GM15510 (cell line): ENCODE data around the gene TSPAN14.

ENCODE experiments used
- POLR2A ChIP-seq: IDR thresholded peaks from 3 replicates; pipeline ENCODE4 v1.6.1; 2011; ENCODE audit warnings: borderline replicate concordance; ENCODE audit not compliant: insufficient read length; ENCODE audit errors: extremely low read depth

TSPAN14 gene

DNA sequence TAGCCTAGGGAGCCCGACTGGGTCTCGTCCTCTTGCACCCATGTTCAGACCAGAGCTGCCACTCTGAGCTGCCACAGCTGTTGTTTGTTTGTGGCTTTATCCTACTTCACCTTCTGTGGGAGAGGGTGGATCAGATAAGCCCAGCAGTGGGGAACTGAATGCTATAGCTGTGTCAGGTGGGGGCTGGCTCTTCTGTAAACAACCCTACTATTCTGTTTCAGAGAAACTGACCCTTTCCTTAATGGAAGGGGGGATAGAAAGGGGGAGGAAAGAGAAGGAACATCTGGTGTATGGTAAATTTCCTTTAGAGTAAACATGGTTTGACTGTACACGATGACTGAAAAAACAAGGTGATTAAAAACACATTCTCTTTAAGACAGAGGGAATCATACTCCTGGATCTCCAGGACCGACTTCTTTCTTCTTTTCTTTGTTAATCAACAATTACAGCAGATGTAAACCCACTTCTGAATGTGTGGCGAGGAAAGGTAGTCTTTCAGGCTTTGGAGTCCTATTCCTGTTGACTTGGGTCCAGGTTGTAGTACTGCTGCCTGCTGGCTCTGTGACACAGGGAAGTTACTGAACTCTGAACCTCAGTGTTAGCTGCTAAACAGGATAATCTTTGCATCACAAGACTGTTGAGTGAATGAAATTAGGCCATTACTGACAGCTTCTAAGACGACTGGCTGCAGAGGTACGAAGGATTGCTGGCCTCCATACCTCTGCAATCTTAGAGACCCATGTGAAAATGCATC lies 39.8 kb upstream of the TSPAN14 start:
- TF ChIP-seq POLR2A, result no peak

DNA sequence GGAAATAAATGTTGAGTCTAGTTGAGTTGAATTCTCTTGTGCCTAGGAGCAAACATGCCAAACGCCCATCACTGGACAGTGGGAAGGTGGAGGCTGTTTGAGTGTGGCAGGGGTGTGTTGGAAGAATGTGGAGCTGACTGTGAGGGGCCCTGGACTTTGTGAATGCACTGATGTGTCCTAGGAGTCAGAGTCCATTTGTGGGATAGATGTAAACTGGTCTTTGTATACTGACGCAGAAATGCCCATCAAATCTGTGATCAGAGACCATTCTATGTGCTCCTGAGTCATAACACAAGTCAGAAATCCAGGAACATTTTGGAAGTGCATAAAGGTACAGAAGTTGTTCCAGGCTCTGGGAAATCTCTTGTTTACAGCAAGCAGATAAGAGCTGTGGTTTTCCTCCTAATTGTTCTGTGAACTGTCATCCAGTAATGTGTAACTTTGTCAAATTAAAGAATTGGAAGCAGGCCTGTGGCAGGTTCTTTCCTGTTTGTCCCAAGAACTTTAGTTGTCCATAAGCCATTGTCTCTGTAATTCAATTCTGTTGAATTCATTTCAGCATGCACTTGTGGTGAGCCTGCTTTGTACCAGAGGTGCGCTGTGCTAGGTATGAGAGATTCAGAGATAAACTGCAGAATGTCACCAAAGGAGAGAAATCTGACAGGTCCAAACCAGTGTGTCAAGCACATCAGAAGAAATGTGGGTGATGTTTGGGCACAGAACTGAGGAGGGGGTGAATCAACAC lies 38.2 kb upstream of the TSPAN14 start:
- no peak for TF ChIP-seq POLR2A

DNA sequence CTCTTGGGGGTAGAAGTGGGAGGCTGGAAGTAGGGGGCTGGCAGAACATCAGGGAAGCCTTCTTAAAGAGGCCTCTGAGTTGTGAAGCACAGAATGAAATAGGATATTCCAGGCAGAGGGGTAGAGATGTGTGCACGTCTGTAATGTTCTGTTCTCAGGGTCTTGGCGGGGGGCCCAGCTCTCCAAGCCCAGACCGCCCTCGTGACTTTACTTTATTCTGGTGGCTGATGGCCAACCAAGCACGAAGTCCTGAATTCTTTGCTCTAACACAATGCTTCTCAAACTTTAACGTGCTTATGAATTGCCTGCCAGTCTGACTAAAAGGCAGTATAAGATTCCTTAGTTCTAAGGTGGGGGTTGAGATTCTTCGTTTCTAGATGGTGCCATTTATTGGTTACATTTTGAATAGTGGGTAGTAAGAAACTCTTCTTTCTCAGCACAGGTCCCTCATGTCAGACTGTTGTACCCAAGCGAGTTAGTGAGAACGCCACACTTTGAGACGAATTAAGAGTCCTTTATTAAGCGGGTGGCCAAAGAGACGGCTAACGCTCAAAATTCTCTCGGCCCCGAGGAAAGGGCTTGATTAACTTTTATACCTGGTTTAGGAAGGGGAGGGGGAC lies 37.5 kb upstream of the TSPAN14 start:
- TF ChIP-seq POLR2A, result no peak

DNA sequence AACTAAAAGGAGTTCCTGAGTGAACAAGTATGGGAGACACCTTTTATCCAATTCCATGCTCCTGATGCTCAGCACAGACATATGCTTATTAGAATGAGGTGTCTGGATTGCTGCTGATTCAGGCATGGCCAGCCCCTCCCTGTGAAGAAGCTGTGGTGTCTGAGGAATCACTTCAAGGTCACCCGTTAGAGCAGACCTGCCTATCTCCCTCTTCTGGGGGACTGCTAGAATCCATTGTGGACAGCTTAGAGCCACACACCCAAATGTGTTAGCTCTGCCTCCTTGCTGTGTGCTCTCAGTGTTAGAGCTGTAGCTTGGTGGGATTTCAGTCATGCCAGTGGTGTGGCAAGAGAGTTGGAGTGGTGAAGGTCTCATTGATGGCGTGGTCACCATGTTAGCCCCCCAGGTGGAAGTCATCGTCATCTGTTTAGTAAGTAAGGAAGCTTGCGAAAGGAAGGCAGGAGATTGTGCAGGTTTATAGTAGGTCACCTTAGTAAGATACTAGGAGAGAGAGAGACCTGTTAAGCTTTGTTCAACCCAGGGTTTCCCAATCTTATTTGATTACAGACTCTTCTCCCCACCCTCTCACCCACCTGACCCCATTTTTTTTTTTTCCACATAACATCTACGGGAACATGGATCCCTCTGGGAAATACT lies 32.9 kb upstream of the TSPAN14 start:
- TF ChIP-seq POLR2A, result no peak

DNA sequence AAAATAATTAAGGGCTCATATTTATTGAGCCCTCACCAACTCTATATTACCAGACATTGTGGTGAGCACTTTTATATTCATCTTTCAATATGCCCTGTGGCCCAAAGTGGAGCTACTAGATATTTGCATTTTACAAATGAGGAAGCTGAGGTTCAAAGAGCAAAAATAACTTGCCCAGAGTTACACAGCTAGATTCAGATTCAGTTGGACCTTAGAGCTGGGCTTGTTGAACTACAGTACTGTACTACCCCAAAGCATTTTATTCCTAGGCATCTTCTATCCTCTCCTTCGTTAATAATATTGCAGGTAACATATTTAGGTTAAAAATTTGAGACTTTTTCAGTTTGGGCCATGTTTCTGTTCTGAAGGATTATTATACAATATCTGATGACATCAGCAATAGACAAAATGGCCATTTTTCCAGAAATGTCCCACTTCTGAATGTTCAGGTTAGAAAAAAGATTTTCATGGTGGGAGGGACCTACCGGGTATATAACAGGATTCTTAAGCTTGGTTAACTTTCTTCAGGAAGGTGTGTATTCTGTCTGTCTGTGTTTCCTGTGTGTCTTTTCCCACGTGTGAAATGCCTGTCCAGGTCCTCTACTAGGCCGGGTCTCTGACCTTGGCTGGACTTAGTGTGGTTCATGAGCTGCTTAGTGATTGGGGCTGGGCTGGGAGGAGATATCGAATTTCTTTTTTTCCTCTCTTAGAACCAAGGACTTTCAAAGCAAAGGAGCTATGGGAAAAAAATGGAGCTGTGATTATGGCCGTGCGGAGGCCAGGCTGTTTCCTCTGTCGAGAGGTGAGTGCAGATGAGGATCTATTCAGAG lies 32.2 kb upstream of the TSPAN14 start:
- TF ChIP-seq POLR2A, result no peak

DNA sequence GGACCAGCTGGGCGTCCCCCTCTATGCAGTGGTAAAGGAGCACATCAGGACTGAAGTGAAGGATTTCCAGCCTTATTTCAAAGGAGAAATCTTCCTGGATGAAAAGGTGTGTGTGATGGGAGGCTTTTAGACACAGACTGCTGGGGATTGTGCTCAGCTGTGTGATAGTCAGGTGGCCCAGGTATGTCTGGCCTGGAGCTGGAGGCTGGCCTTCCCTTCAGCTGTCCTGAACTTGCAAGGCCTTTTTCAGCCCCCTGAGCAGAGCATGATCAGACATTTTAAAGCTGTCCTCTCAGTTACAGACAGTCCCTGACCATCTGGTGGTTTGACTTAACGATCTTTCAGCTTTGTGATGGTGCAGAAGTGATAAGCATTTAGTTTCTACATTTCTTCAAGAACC lies 28.2 kb upstream of the TSPAN14 start:
- TF ChIP-seq POLR2A, result no peak

DNA sequence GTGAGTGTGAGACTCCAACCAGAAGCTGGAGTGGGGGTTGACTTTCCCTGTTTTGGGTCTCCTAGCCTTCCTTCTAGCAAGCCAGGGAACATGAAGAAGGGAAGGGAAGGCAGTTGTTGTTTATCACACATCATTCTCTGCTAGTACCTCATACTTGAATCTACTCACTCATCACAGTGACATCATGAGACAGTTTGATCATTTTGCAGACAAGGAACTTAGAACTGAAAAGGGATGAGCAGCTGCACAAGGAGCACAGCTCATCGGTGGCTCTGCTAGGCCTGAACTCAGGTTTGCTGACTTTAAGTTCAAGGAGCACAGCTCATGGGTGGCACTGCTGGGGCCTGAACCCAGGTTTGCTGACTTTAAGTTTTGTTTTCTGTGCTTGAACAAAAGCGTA lies 26.6 kb upstream of the TSPAN14 start:
- TF ChIP-seq POLR2A, result no peak

DNA sequence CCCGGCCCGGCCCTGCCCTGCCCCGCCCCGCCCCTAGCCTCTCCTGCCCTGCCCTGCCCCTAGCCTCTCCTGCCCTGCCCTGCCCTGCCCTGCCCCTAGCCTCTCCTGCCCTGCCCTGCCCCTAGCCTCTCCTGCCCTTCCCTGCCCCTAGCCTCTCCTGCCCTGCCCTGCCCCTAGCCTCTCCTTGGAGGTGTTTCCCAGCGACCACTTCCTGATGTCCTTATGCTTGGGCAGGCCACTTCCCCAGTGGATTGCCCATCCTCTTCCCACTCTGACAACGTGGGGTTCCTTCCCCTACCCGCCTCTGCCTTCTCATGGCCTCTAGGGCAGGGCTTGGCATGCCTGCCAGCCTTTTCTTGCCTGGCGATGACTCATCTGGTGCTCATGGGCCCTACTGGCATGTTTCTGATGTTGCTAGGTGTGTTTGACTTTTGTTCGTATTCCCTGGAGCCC lies 24.6 kb upstream of the TSPAN14 start:
- TF ChIP-seq POLR2A, result no peak

DNA sequence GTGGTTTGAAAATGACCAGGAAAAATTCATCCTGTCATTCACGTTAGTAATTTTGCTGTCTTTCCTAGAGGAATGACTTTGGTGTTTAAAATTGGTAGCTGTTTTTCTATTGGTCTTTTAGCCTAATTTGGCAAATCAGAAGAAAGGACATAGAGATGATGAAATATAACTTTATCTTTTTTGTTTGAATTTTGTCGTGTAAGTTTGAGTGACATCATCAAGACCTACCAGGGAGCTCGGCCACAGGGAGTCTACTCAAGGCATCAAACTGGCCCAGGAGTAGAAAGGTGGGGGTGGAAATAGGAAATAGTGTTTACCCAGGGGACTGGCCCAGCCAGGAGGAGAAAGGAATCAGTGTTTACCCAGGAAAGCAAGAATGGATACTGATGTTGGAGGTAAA lies 21.0 kb upstream of the TSPAN14 start:
- no peak for TF ChIP-seq POLR2A

DNA sequence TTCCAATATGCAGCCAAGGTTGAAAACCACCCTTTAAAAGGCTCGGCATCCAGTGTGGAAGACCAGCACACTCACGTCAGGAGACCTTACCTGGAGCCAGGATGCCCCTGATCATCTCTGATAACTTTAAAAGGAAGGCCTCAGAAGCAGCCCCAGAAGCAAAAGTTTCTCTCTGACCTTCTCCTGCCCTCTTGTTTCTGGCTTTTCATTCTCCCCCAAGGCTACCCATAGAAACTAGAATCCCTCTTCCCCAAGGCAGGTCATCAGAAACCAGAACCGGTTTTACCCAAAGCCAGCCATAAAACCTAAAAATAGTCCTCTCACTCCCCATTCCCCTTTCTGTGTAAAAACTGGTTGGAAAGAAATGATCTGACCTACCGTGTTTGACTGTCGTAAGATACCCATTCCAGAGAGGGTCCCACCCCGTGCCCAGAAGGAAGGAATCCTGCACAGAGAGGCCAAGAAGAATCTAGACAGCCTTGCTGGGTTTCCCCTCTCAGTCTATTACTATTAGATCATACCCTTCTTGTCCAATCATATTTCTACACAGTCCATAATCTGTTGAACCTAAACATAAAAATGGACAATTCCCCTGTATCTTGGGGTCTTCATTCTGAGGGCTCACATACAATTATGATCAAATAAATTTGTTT lies 17.5 kb upstream of the TSPAN14 start:
- no peak for TF ChIP-seq POLR2A

DNA sequence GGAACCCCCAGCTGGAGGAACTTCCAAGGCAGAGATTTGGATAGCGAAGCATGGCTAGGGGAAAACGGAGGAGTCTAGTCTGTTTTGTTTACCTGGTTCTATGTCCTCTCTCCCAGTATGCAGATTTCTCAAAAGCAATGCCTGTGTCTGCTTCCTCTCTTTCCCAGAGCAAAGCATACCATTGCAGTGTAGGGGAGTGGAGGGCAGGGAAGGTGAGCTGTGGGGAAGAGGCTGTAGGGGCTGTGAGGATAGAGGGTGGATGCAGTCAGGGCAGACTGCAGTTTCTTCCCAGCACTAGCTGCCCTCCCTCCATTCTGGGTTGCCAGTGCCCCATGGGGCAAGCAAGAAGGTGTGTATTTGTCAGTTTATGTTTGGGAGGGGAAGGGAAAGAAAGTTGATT lies 16.9 kb upstream of the TSPAN14 start:
- no peak for TF ChIP-seq POLR2A

DNA sequence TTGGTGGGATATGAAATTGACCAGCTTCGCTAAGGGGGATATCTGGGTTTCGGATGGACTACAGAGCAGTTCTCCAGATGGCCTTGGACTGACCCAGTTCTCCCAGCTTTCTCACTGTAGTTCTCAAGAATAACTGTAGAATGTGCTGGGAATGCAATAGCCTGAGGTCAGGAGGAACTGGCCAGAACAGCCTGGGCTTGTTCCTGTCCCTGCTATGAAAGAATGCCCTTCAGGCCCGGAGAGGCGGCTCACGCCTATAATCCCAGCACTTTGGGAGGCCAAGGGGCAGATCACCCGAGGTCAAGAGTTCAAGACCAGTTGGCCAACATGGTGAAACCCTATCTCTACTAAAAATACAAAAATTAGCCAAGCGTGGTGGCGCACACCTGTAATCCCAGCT lies 12.3 kb upstream of the TSPAN14 start:
- no peak for TF ChIP-seq POLR2A

DNA sequence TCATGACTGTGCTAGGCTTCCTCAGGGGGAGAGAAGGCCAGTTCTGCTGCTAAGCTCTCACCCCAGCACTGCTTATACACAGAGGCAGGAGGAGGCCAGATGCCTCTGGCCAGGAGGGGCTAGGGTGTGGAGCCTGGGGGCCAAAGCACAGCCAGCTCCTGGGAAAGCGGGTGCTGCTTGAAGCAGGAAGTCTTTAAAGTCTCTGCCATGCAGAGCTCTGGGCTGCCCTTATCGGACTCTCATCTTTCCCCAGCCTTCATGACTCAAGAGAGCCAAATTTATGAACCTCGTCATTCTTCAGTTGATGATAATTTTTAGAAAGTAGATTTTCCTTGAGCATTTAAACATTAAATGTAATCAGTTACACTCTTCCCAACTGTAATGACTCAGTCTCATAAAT lies 11.2 kb upstream of the TSPAN14 start:
- TF ChIP-seq POLR2A, result no peak

DNA sequence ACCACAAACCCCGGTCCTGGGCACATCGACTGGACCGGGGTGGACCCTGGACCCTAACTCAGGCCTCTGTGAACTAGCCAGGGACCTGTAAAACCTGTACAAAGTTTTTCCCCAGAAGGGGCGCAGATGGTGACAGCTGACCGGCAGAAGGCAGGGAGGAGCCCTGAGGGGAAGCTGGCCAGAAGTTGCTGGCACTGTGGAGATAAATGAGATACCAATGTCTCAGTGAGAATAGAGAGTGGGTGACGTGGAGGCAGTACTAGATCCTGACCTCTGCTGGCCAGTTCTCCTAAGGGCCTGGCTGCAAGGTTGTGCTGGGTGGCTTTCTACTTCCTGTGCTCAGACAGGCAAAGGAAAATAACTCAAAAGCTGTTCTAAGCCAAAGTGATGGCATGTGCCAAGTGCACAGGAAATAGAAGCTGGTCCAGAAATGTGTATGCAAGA lies 10.6 kb upstream of the TSPAN14 start:
- no peak for TF ChIP-seq POLR2A
